HCT116 (cell line): ENCODE measurements around the gene APBB2. TPM values are rescaled to one million over a fixed set of nuclear protein-coding genes. Genes with fewer than 3 reads are reported as not detected.

Experiments
- ATAC-seq: fragments of 200-7000 bp; cut with Tn5 transposase; 2 replicates; pipeline ENCODE4 v1.9.1; 2020; ENCODE audit warnings: mild to moderate bottlenecking, moderate library complexity
- BruUV-seq: library from RNA; stranded (reverse); fragments of 400-500 nt; replicated peaks from 2 replicates; lab custom pipeline; 2021; lab: Mats Ljungman, UMichigan
- CTCF ChIA-PET: fragments of 300-600 bp; sonication (Branson Sonifier 250); formaldehyde crosslinking; loops from one replicate; lab custom pipeline; 2021; ENCODE audit warnings: antibody characterized with exemption; lab: Charles Lee
- POLR2A ChIA-PET: fragments of 300-600, 350-600 bp; sonication (Branson Sonifier 250); formaldehyde crosslinking; loops from one replicate; lab custom pipeline; 2021; ENCODE audit warnings: antibody characterized with exemption; lab: Charles Lee
- RAD21 ChIA-PET, 2 experiments: fragments of 300-600 bp; sonication (Branson Sonifier 250); formaldehyde crosslinking; loops; one replicate each; lab custom pipeline; 2023; ENCODE audit warnings: low total read pairs in 2 of 2; ENCODE audit not compliant: uncharacterized antibody in 2 of 2, unreplicated experiment in 2 of 2, low non-redundant PET in 1 of 2; lab: Charles Lee
- DNase-seq: peaks from one replicate; pipeline ENCODE4 v3.0.0-alpha.2; 2010; ENCODE audit warnings: low read depth, low spot score
- H2AFZ ChIP-seq: fragments of 200-600 bp; shearing (Covaris generic), sonication (generic); 2 replicates; pipeline ENCODE4 v1.6.1; 2017; ENCODE audit warnings: low read depth, mixed run types, mixed read lengths, antibody characterized with exemption, low read length; ENCODE audit not compliant: poor library complexity, severe bottlenecking
- H3K27ac ChIP-seq: 2 replicates; pipeline ENCODE4 v1.5.1; 2012; ENCODE audit warnings: low read depth, low read length
- H3K27me3 ChIP-seq: fragments of 200-600 bp; sonication (generic); 2 replicates; pipeline ENCODE4 v1.6.1; 2016; ENCODE audit warnings: mixed run types, low read length, mixed read lengths; ENCODE audit not compliant: insufficient read depth
- H3K36me3 ChIP-seq, 2 experiments: fragments of 200-500 bp in 1 of 2; fragments of 200-600 bp in 1 of 2; sonication (Bioruptor generic) in 1 of 2; sonication (generic) in 1 of 2; 2 replicates each; pipeline versions ENCODE4 v1.5.1 to v1.6.1; 2014 to 2016; ENCODE audit warnings: low read length in 2 of 2, inconsistent platforms in 1 of 2, mixed read lengths in 1 of 2, mixed run types in 1 of 2; ENCODE audit not compliant: insufficient read depth in 2 of 2, control insufficient read depth in 1 of 2
- H3K4me1 ChIP-seq, 2 experiments: fragments of 200-600 bp in 1 of 2; sonication (generic) in 1 of 2; 2 replicates each; pipeline versions ENCODE4 v1.5.1 to v1.6.1; 2012 to 2017; ENCODE audit warnings: low read length in 2 of 2, inconsistent platforms in 1 of 2, mild to moderate bottlenecking in 1 of 2, mixed read lengths in 1 of 2, mixed run types in 1 of 2, moderate library complexity in 1 of 2; ENCODE audit not compliant: insufficient read depth in 2 of 2, control insufficient read depth in 1 of 2
- H3K4me2 ChIP-seq: fragments of 200-600 bp; sonication (generic); 2 replicates; pipeline ENCODE4 v1.6.1; 2017; ENCODE audit warnings: mixed run types, low read length, mixed read lengths
- H3K4me3 ChIP-seq, 2 experiments: fragments of 200-600 bp in 1 of 2; sonication (generic) in 1 of 2; replicated peaks in 1 of 2; 2 replicates each; pipeline ENCODE4 v1.5.1; 2011 to 2016; ENCODE audit warnings: low read length in 2 of 2, control low read depth in 1 of 2, low read depth in 1 of 2, mild to moderate bottlenecking in 1 of 2, mixed read lengths in 1 of 2, mixed run types in 1 of 2
- H3K79me2 ChIP-seq: fragments of 200-600 bp; sonication (generic); 2 replicates; pipeline ENCODE4 v1.6.1; 2017; ENCODE audit warnings: mild to moderate bottlenecking, mixed run types, low read length, moderate library complexity, mixed read lengths; ENCODE audit not compliant: insufficient read depth
- H3K9ac ChIP-seq: fragments of 200-600 bp; sonication (generic); 2 replicates; pipeline ENCODE4 v1.6.1; 2016; ENCODE audit warnings: low read length, mixed read lengths
- H3K9me2 ChIP-seq: fragments of 200-600 bp; sonication (generic), shearing (Covaris generic); 2 replicates; pipeline ENCODE4 v1.6.1; 2017; ENCODE audit warnings: mixed run types, mild to moderate bottlenecking, moderate library complexity; ENCODE audit not compliant: insufficient read depth
- H3K9me3 ChIP-seq, 2 experiments: fragments of 200-500 bp in 1 of 2; fragments of 200-600 bp in 1 of 2; sonication (Bioruptor generic) in 1 of 2; sonication (generic) in 1 of 2; 2 replicates each; pipeline ENCODE4 v1.6.1; 2014 to 2017; ENCODE audit warnings: low read length in 2 of 2, mixed read lengths in 2 of 2, inconsistent platforms in 1 of 2, low read depth in 1 of 2, mild to moderate bottlenecking in 1 of 2, mixed run types in 1 of 2, moderate library complexity in 1 of 2; ENCODE audit not compliant: control insufficient read depth in 1 of 2, insufficient read depth in 1 of 2
- H4K20me1 ChIP-seq: fragments of 200-600 bp; sonication (generic), shearing (Covaris generic); 2 replicates; pipeline ENCODE4 v1.6.1; 2017; ENCODE audit warnings: mixed run types, mild to moderate bottlenecking, moderate library complexity; ENCODE audit not compliant: insufficient read depth
- ATF3 ChIP-seq: IDR thresholded peaks from 2 replicates; pipeline ENCODE4 v1.6.1; 2012
- CEBPB ChIP-seq: IDR thresholded peaks from 2 replicates; pipeline ENCODE4 v1.6.1; 2012; ENCODE audit warnings: low read depth
- CTCF ChIP-seq, 3 experiments: fragments of 200-600 bp in 1 of 3; sonication (generic) in 1 of 3; IDR thresholded peaks in 2 of 3; conservative IDR thresholded peaks in 1 of 3; 2 replicates each; pipeline ENCODE4 v1.5.1; 2012 to 2017; ENCODE audit warnings: low read depth in 2 of 3, low read length in 2 of 3, antibody characterized with exemption in 1 of 3, borderline replicate concordance in 1 of 3, control low read depth in 1 of 3, mild to moderate bottlenecking in 1 of 3, mixed read lengths in 1 of 3, mixed run types in 1 of 3, moderate library complexity in 1 of 3; ENCODE audit not compliant: insufficient read depth in 1 of 3
- EZH2phosphoT487 ChIP-seq: fragments of 200-600 bp; IDR thresholded peaks from 2 replicates; pipeline ENCODE4 v1.6.1; 2018; ENCODE audit warnings: antibody characterized with exemption, borderline replicate concordance
- FOSL1 ChIP-seq: IDR thresholded peaks from 2 replicates; pipeline ENCODE4 v1.6.1; 2012; ENCODE audit warnings: low read depth
- JUND ChIP-seq: IDR thresholded peaks from 2 replicates; pipeline ENCODE4 v1.6.1; 2012
- MAX ChIP-seq: IDR thresholded peaks from 2 replicates; pipeline ENCODE4 v1.6.1; 2012
- POLR2A ChIP-seq: IDR thresholded peaks from 2 replicates; pipeline ENCODE4 v1.7.0; 2011; ENCODE audit warnings: borderline replicate concordance; ENCODE audit not compliant: insufficient read depth, insufficient read length; ENCODE audit errors: extremely low read depth
- RAD21 ChIP-seq: IDR thresholded peaks from 2 replicates; pipeline ENCODE4 v1.6.1; 2012; ENCODE audit warnings: low read depth, mild to moderate bottlenecking
- SIN3A ChIP-seq: IDR thresholded peaks from 2 replicates; pipeline ENCODE4 v1.6.1; 2012; ENCODE audit warnings: low read depth
- TCF7L2 ChIP-seq: IDR thresholded peaks from 2 replicates; pipeline ENCODE4 v1.7.0; 2011; ENCODE audit warnings: borderline replicate concordance, inconsistent platforms; ENCODE audit not compliant: insufficient read depth, insufficient read length; ENCODE audit errors: extremely low read depth
- ZBTB33 ChIP-seq: IDR thresholded peaks from 2 replicates; pipeline ENCODE4 v1.6.1; 2011; ENCODE audit warnings: mild to moderate bottlenecking, low read length, moderate library complexity; ENCODE audit not compliant: insufficient replicate concordance; ENCODE audit errors: extremely low read depth
- intact Hi-C: fragments of 100-400 bp; cut with micrococcal nuclease; formaldehyde crosslinking; loops from 2 replicates; pipeline ENCODE4 v1.10.0; 2022
- total RNA-seq: library from RNA; stranded (reverse); gene quantifications from one replicate; pipeline ENCODE4 v1.2.1, GENCODE V29; 2021; ENCODE audit not compliant: unreplicated experiment

APBB2 gene
- total RNA-seq, 1 experiment from 2014 or later: 72.5 TPM

GRCh38 chr4:40874901-40875300 lies 339.4 kb downstream of the APBB2 start (continued):
- TF ChIP-seq EZH2phosphoT487: no peak
- TF ChIP-seq CEBPB: no peak
- no peak for TF ChIP-seq JUND
- TF ChIP-seq TCF7L2: no peak
- no peak for TF ChIP-seq ATF3
- TF ChIP-seq MAX: no peak
- no peak for TF ChIP-seq POLR2A
- no peak for TF ChIP-seq FOSL1
- no peak for TF ChIP-seq SIN3A

GRCh38 chr4:40874331-40874730 lies 340.0 kb downstream of the APBB2 start:
- Histone ChIP-seq H3K36me3 (no peaks in the 10 kb centered on the region), H4K20me1 (no peaks in the 10 kb centered on the region), H3K9ac (no peak overlapping the region), H3K27ac (no peak overlapping the region), H3K9me2 (no peaks in the 10 kb centered on the region), H3K4me3 (no peak overlapping the region), H3K4me1 (no peaks in the 10 kb centered on the region), H2AFZ (no peak overlapping the region), H3K4me2 (no peak overlapping the region), H3K27me3 (no peaks in the 10 kb centered on the region), H3K79me2 (no peaks in the 10 kb centered on the region), H3K9me3 (no peaks in the 10 kb centered on the region)
- intact Hi-C loops: no loop called here
- TF ChIP-seq JUND: no peak
- no peak for TF ChIP-seq MAX
- no peak for TF ChIP-seq SIN3A
- TF ChIP-seq ZBTB33: no peak
- no peak for TF ChIP-seq CTCF (IDR thresholded peaks at IDR 0.05 in 2 of 3, conservative IDR thresholded peaks at IDR 0.05 in 1 of 3; ENCODE audit: borderline replicate concordance in 1 of 3, insufficient read depth in 1 of 3, low read depth in 2 of 3, low read length in 2 of 3)
- TF ChIP-seq RAD21: no peak
- ATAC-seq (no peak), DNase-seq (no peak)
- POLR2A ChIA-PET: interaction anchor here (1.0 kb wide), 1 partner anchor 10 kb away, joined by 3 read pairs; no protein-coding TSS in a partner anchor
- RAD21 ChIA-PET: no interaction called here
- CTCF ChIA-PET: interaction anchor here (1.5 to 1.6 kb wide), 2 partner anchors 28 to 33 kb away, joined by 3 to 5 read pairs; no protein-coding TSS in a partner anchor
- no TSS peak for BruUV-seq
